Activated CD8-positive, alpha-beta memory T cell treated with anti-CD3 and anti-CD28 coated beads, Interleukin-2, amount 50 U/mL, for 1 hour (primary cell): Measurements from ENCODE around the gene A1BG.

ENCODE experiments used
- DNase-seq: peaks from one replicate; pipeline ENCODE4 v3.0.0-alpha.2; 2020; ENCODE audit errors: extremely low read depth

A1BG gene

GRCh38 chr19:58352760-58353671 lies at the start of gene A1BG:
A1BG (minus strand) TSS chr19:58353492; CDS start chr19:58353437, 55 bp downstream.
- DNase-seq: no peak

- no peak for DNase-seq
These were observed 48.6 kb upstream of the A1BG start for GRCh38 chr19:58401840-58402421.

- peak; percentile 99 for DNase-seq
These were observed 47.9 kb upstream of the A1BG start for GRCh38 chr19:58400916-58401839.

- no peak for DNase-seq
These were observed 47.1 kb upstream of the A1BG start for GRCh38 chr19:58400316-58400915.

- DNase-seq: no peak
These were observed 46.6 kb upstream of the A1BG start for GRCh38 chr19:58399903-58400302.

GRCh38 chr19:58398545-58398944 lies 45.3 kb upstream of the A1BG start:
- no peak for DNase-seq

GRCh38 chr19:58398087-58398486 lies 44.8 kb upstream of the A1BG start:
- DNase-seq: no peak

GRCh38 chr19:58397533-58398037 lies 44.3 kb upstream of the A1BG start:
- DNase-seq: no peak

- DNase-seq: no peak
These were observed 43.6 kb upstream of the A1BG start for GRCh38 chr19:58396691-58397532.

GRCh38 chr19:58395979-58396627 lies 42.8 kb upstream of the A1BG start:
- DNase-seq: no peak

GRCh38 chr19:58395220-58395978 lies 42.1 kb upstream of the A1BG start, which contains the start of gene RNF225:
RNF225 (plus strand) TSS chr19:58395656; CDS start chr19:58396090, 434 bp downstream.
- DNase-seq: no peak

- DNase-seq: no peak
These were observed 41.5 kb upstream of the A1BG start for GRCh38 chr19:58394821-58395219.

- DNase-seq: no peak
These were observed 40.4 kb upstream of the A1BG start for GRCh38 chr19:58393725-58394033.

- DNase-seq: no peak
These were observed 39.8 kb upstream of the A1BG start for GRCh38 chr19:58392945-58393724.

- DNase-seq: no peak
These were observed 34.9 kb upstream of the A1BG start for GRCh38 chr19:58388175-58388526.

- no peak for DNase-seq
These were observed 34.3 kb upstream of the A1BG start for GRCh38 chr19:58387338-58388174.

GRCh38 chr19:58386576-58387337 lies 33.5 kb upstream of the A1BG start, which contains the start of gene RPS5:
RPS5 (plus strand) TSS chr19:58387269; CDS start chr19:58388138, 869 bp downstream.
- peak; percentile 93 for DNase-seq
